HUES6 (cell line): ENCODE results near the gene PROSER2.

ENCODE experiments used
- H3K27ac ChIP-seq: 2 replicates; pipeline ENCODE4 v1.7.0; 2013; ENCODE audit warnings: low read depth, mild to moderate bottlenecking, low read length, inconsistent platforms
- H3K27me3 ChIP-seq: 2 replicates; pipeline ENCODE4 v1.6.1; 2013; ENCODE audit warnings: low read length; ENCODE audit not compliant: control insufficient read depth, insufficient read depth
- H3K36me3 ChIP-seq: 2 replicates; pipeline ENCODE4 v1.6.1; 2013; ENCODE audit warnings: low read length; ENCODE audit not compliant: control insufficient read depth, insufficient read depth
- H3K4me1 ChIP-seq: 2 replicates; pipeline ENCODE4 v1.6.1; 2013; ENCODE audit warnings: low read length; ENCODE audit not compliant: control insufficient read depth, insufficient read depth
- H3K4me3 ChIP-seq: 2 replicates; pipeline ENCODE4 v1.5.1; 2013; ENCODE audit warnings: low read depth, low read length
- H3K9ac ChIP-seq: one replicate; pipeline ENCODE4 v1.6.1; 2013; ENCODE audit warnings: mild to moderate bottlenecking, low read length
- H3K9me3 ChIP-seq: 2 replicates; pipeline ENCODE4 v1.6.1; 2013; ENCODE audit warnings: low read depth, low read length; ENCODE audit not compliant: control insufficient read depth, insufficient read depth

PROSER2 gene

DNA sequence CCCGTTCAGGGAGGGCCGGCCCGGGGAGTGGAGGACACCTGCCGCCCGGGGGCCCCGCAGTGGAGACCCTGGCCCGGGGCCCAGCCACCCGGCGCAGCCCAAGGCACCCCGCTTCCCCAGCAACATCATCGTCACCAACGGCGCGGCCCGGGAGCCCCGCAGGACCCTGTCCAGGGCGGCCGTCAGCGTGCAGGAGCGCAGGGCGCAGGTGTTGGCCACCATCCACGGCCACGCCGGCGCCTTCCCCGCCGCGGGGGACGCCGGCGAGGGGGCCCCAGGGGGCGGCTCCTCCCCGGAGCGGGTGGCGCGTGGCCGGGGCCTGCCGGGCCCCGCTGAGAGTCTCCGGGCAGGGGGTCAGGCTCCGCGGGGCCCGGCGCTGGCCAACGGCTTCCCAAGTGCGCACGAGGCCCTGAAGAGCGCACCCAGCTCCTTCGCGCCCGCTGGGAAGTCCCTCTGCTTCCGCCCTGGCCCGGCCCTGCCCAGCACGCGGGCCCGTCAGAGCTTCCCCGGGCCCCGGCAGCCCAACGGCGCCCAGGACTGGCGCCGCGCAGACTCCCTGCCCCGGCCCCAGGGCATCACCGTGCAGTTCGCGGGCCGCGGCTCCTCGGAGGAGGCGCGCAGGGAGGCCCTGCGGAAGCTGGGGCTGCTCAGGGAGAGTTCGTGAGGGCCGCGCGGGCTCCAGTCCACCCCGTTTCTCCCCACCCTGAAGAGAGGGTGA, 46.7 kb downstream of the PROSER2 start:
- Histone ChIP-seq H3K36me3 (peaks cover 3% of the 10 kb centered on the region; the same call in 1 of the 2 replicates), H3K4me1 (peaks cover 11% of the 10 kb centered on the region), H3K27ac (no peak overlapping the region), H3K4me3 (0 out of 2 replicates have a peak overlapping the region, but pooled peaks have one; percentile 21), H3K9me3 (no peaks in the 10 kb centered on the region), H3K27me3 (no peaks in the 10 kb centered on the region), H3K9ac (no peak overlapping the region)

DNA sequence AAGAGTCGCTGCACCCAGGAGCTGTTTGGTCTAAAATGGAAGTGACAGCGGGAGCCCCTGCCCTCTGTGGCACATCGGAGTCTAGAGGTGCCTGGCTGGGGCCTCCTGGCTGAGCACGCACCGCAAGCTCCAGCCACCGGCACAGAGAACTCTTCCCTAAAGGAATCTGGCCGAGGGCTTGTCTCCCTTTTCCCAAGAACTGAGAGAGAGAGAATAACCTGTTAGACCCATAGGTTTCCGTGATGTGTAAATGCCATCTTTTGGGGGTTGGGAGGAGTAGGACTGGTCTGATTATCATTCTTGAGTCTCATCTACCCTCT, 47.3 kb downstream of the PROSER2 start:
- peaks cover 16% of the 10 kb centered on the region for H3K4me1 ChIP-seq
- peaks cover 3% of the 10 kb centered on the region; the same call in 1 of the 2 replicates for H3K36me3 ChIP-seq
- H3K4me3 ChIP-seq = 0 out of 2 replicates have a peak overlapping the region, but pooled peaks have one; percentile 21
- no peak overlapping the region for H3K9ac ChIP-seq
- H3K27me3 ChIP-seq = no peaks in the 10 kb centered on the region
- no peaks in the 10 kb centered on the region for H3K9me3 ChIP-seq
- H3K27ac ChIP-seq = no peak overlapping the region

DNA sequence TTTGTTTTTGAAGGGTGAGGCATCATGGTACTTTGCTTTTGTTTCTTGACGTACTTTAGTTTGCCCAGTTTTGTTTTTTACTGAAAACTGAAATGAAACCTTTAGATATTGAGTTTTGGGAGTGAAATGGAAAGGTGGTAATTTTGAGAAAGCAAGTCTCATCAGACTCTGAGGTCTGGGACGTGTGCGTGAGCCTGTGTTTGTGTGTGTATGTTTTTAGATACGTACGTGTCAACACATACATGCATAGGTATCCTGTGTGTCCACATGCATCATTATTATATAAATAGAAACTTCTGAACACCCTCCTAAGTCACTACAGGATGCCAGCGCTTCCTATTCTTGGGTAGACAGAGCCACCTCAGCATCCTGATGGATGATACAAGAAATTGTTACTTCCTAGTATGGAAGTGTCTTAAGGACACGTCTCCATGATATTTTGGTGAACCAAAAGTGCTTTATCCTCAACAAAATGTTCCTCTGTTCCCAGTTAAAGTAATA, 47.8 kb downstream of the PROSER2 start:
- no peak overlapping the region for H3K27ac ChIP-seq
- peaks cover 3% of the 10 kb centered on the region; the same call in 1 of the 2 replicates for H3K36me3 ChIP-seq
- peaks cover 22% of the 10 kb centered on the region for H3K4me1 ChIP-seq
- no peaks in the 10 kb centered on the region for H3K9me3 ChIP-seq
- no peaks in the 10 kb centered on the region for H3K27me3 ChIP-seq
- no peak overlapping the region for H3K9ac ChIP-seq
- H3K4me3 ChIP-seq = no peak overlapping the region

DNA sequence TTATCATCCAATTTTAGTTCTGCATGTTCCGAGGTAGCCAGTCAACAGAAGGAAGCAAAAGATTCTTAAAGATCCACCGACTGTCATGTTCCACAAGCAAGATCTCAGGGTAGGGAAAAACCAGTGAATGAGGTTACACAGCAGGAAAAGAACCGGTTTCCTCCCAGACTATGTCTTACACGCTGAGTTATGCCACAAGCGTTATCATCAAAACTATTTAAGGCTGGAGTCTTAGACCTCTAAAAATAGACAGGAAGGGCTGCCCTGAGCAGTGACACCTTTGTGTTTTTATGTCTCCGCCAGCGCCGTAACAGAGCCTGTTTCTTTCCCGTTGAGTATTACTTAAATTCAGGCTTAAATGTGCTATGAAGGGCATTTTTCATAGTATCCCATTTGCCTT, 48.3 kb downstream of the PROSER2 start:
- Histone ChIP-seq H3K4me3 (no peak overlapping the region), H3K9ac (no peak overlapping the region), H3K36me3 (peaks cover 3% of the 10 kb centered on the region; the same call in 1 of the 2 replicates), H3K4me1 (peaks cover 26% of the 10 kb centered on the region), H3K27me3 (no peaks in the 10 kb centered on the region), H3K27ac (no peak overlapping the region), H3K9me3 (no peaks in the 10 kb centered on the region)

DNA sequence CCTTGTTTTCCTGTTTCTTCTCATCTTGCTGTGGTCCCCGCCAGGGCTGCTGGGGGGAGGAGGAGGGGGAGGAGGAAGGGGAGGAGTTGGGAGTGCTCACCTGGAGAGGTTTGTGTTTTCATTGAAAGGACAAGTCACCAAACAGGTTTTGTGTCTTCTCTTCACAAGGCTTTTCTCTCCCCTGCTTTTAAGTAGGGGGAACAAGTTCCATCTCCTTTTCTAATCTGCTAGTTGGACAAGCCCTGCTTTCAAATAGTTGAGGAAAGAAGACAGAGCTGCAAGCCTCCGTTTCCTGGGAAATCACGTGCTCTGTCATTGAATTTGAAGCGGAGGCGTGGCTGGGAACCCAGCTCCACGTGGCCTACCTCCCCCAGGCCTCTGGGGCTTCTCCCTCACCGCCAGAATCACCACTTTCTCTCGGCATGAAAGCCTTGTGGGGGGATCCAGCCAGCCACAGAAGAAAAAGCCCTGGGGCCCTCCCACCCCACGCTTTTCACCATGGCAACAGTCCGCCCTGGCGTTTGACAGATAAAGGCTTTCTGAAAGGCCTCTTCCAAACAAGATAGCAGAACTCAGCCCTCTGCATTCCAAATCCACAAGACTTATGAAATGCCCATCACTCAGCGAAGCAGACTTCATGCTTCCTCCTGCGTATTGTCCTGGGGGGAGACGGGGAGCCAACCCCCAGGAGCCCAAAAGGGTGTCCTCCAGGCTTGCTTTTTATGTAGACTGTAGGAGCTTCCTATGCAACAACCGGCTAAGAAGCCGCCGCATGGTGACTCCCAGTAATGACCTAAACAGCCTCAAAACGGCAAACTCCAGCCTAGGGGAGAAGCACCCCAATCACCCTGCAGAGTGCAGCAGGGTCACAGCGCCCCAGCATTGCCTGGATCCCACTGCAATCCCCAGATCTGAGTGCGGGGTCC, 51.7 kb downstream of the PROSER2 start:
- peak overlapping the region; percentile 22 for H3K4me3 ChIP-seq
- peaks cover 21% of the 10 kb centered on the region for H3K4me1 ChIP-seq
- H3K9ac ChIP-seq = peak overlapping the region; percentile 25
- H3K27ac ChIP-seq = no peak overlapping the region; the same call in 1 of the 2 replicates
- no peaks in the 10 kb centered on the region for H3K36me3 ChIP-seq
- H3K9me3 ChIP-seq = no peaks in the 10 kb centered on the region
- no peaks in the 10 kb centered on the region for H3K27me3 ChIP-seq

DNA sequence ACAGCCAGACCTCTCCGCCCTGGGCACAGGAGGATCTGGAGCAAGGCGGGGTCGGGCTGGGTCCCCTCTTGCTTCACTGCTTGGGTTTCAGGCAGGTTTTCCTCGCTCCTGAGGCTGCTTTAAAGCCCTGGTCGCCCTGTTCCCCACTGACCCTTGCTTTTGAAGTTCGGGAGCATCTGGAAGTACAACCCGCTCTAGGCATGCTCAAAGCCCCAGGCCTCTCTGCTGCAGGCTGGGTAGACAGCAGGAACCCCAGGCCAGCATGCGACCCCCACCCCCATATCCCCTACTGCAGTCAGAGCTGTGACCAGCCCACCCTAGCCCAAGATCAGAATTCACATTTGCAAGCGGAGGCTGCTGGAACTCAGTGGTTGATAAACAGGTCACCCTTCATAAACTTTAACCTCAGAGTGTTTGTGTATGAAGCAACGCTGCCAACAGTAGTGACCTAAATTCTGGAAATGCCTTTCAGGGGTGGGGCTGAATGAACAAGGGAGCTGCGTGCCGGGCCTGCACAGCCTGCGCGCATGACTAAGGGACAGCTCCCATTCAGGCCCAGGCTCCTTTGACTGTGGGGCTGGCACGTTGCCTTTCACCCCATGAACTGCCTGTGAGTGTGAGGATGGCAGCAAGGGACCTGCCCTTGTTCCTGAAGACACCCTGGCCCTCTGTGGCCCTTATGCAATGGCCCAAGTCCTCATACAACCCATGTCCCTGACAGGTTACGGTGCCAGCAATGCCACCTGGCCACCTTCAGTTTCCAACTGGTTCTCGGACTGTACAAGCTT, 52.5 kb downstream of the PROSER2 start:
- Histone ChIP-seq H3K4me3 (no peak overlapping the region), H3K4me1 (peaks cover 23% of the 10 kb centered on the region), H3K9me3 (no peaks in the 10 kb centered on the region), H3K27me3 (no peaks in the 10 kb centered on the region), H3K9ac (peak overlapping the region; percentile 12), H3K27ac (no peak overlapping the region; the same call in 1 of the 2 replicates), H3K36me3 (no peaks in the 10 kb centered on the region)

DNA sequence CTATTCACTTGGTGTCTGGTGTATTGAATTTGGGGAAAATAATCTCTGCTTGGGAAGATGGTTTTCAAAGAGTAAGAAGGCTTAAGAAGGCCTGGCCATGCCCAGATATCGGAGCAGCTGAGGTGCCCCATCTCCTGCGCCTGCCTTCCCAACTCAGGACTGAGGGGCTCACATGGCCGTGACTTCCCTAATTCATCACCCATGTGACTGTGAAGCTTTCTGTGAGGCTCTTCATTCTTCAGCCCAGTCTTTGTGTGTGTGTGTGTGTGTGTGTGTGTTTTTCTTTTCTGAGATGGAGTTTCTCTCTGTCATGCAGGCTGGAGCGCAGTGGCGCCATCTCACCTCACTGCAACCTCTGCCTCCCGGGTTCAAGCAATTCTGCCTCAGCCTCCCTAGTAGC, 53.2 kb downstream of the PROSER2 start:
- H3K4me3 ChIP-seq = no peak overlapping the region
- peaks cover 26% of the 10 kb centered on the region for H3K4me1 ChIP-seq
- H3K36me3 ChIP-seq = no peaks in the 10 kb centered on the region
- no peak overlapping the region for H3K27ac ChIP-seq
- no peaks in the 10 kb centered on the region for H3K27me3 ChIP-seq
- H3K9ac ChIP-seq = no peak overlapping the region
- no peaks in the 10 kb centered on the region for H3K9me3 ChIP-seq

DNA sequence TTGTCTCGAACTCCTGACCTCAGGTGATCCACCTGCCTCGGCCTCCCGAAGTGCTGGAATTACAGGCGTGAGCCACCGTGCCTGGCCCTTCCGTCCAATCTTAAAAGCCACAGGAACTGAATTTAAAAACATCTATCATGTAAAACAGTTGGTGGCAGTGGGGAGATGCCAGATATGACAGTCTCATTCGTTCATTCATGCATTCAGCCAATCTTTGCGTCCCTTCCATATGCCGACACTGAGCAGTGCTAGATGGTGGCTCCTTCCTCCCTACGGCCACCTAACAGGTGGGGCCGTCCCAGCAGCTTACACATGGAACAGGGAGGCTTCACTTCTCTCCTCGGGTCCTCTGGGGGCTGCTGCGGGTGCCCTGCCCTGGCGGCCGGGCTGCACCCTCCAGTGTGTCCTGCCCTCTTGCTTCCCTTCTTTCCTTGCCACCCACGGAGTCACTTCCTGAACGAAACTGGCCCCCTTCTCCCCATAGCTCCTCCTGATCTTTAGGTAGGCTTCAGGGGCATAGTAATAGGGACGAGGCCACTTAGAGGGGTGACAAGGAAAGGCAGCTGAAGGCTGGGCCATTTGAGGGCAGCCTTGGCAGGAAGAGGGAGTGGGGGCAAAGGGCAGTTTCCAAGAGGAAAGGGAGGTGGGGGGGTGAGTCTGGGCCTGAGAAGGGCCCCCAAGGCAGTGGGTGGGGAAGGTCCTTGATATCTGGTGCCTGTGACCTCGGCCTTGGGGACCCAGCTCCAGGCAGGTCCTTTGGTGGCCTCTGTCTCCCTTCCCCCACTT, 53.8 kb downstream of the PROSER2 start:
- no peak overlapping the region for H3K4me3 ChIP-seq
- H3K36me3 ChIP-seq = no peaks in the 10 kb centered on the region
- H3K27ac ChIP-seq = no peak overlapping the region
- H3K4me1 ChIP-seq = peaks cover 26% of the 10 kb centered on the region
- no peaks in the 10 kb centered on the region for H3K9me3 ChIP-seq
- no peak overlapping the region for H3K9ac ChIP-seq
- no peaks in the 10 kb centered on the region for H3K27me3 ChIP-seq

DNA sequence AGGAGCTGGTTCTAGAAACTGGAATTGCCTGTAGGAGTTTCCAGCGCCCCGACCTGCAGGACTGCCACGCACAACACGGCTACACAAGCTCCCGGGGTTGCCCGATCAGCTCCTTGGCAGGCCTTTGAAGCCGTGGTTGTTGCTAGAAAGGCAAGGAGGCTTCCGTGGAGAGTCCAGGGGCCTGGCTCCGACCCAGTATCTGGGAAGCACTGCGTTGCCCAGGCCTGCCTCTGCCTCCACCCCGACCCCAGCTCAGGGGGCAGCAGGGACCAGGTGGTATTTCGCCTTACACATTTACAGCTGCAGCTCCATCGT, 54.4 kb downstream of the PROSER2 start:
- peaks cover 26% of the 10 kb centered on the region for H3K4me1 ChIP-seq
- H3K36me3 ChIP-seq = no peaks in the 10 kb centered on the region
- no peak overlapping the region for H3K27ac ChIP-seq
- H3K4me3 ChIP-seq = no peak overlapping the region
- no peaks in the 10 kb centered on the region for H3K9me3 ChIP-seq
- H3K27me3 ChIP-seq = no peaks in the 10 kb centered on the region
- no peak overlapping the region for H3K9ac ChIP-seq

DNA sequence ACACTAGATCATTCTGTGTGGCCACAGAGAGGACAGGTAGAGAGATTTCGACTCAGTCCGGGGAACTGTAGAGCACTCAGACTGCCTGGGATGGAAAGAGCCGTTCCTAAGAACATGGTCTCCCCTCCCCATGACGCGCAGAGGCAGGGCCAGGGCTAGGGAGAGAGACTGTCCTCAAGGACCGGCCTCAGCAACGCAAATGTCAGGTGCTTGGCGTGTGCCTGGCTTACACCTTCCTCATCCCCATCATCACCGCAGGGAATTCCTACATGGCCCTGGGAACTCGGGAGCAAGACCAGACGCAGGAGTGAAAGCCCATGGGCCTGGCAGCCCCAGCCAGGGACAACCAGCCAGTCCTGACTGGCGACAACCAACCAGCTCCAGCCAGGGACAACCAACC, 55.6 kb downstream of the PROSER2 start:
- H3K27ac ChIP-seq = no peak overlapping the region
- peaks cover 26% of the 10 kb centered on the region for H3K4me1 ChIP-seq

More for the DNA sequence above, 55.6 kb downstream of the PROSER2 start:
- Histone ChIP-seq H3K9ac (no peak overlapping the region), H3K27me3 (no peaks in the 10 kb centered on the region), H3K4me3 (no peak overlapping the region), H3K36me3 (no peaks in the 10 kb centered on the region), H3K9me3 (peaks cover 2% of the 10 kb centered on the region; the same call in 1 of the 2 replicates)
